ENCODE measurements around the gene HNF1B. TPM values are rescaled to one million over a fixed set of nuclear protein-coding genes. Genes with fewer than 3 reads are reported as not detected.

Gene HNF1B
- total RNA-seq, 3 donors from 2014 or later (not counting 1 experiment from before 2014, with no cell fraction given): not detected

GRCh38 chr17:37779554-37779953 is 34.7 kb upstream of the HNF1B start:
- H3K4me1 ChIP-seq (ENCODE audit: control insufficient read depth, insufficient read depth, low read length): peaks cover 9% of the 10 kb centered on the region
- Mint-ChIP-seq H3K9me3 (no peaks in the 10 kb centered on the region), H3K4me1 (peaks cover 3% of the 10 kb centered on the region in 2 donors), H3K27ac (no peak overlapping the region), H3K4me3 (no peak overlapping the region), H3K27me3 (ENCODE audit: low read depth in 2 of 2) (peaks cover 14 to 25% of the 10 kb centered on the region in 2 donors), H3K36me3 (no peaks in the 10 kb centered on the region)
- no peak overlapping the region for H3K4me3 ChIP-seq (ENCODE audit: low read length)
- ATAC-seq (no peak), DNase-seq (no peak)
- intact Hi-C loops (cut with micrococcal nuclease): no loop called here
- no peak overlapping the region for H3K27ac ChIP-seq (ENCODE audit: low read length)
- no peaks in the 10 kb centered on the region for H3K36me3 ChIP-seq (ENCODE audit: control insufficient read depth, insufficient read depth, low read length)
- TF ChIP-seq CTCF (IDR thresholded peaks at IDR 0.05): no peak
- 88% methylated on average over 1 of the region's 4 CpGs for WGBS (ENCODE audit: insufficient coverage)
- H3K9me3 ChIP-seq (ENCODE audit: control insufficient read depth, insufficient read depth, low read length): no peaks in the 10 kb centered on the region
- no peaks in the 10 kb centered on the region for H3K27me3 ChIP-seq (ENCODE audit: control insufficient read depth, insufficient read depth, low read length)

- Mint-ChIP-seq H3K27me3 (ENCODE audit: low read depth in 2 of 2) (peaks cover 6 to 10% of the 10 kb centered on the region in 2 donors), H3K27ac (no peak overlapping the region), H3K9me3 (no peaks in the 10 kb centered on the region), H3K36me3 (no peaks in the 10 kb centered on the region), H3K4me3 (no peak overlapping the region), H3K4me1 (peaks cover 6 to 15% of the 10 kb centered on the region in 2 donors)
- no peaks in the 10 kb centered on the region for H3K27me3 ChIP-seq (ENCODE audit: control insufficient read depth, insufficient read depth, low read length)
- TF ChIP-seq CTCF (IDR thresholded peaks at IDR 0.05): no peak
- no peaks in the 10 kb centered on the region for H3K9me3 ChIP-seq (ENCODE audit: control insufficient read depth, insufficient read depth, low read length)
- DNase-seq (peak in 1 of 2 donors; percentile 31), ATAC-seq (peak; percentile 50 to 59 (median 51))
- no peaks in the 10 kb centered on the region for H3K36me3 ChIP-seq (ENCODE audit: control insufficient read depth, insufficient read depth, low read length)
- intact Hi-C loops (cut with micrococcal nuclease): no loop called here
- 29% methylated on average over 4 of the region's 5 CpGs for WGBS (ENCODE audit: insufficient coverage)
- no peak overlapping the region for H3K27ac ChIP-seq (ENCODE audit: low read length)
- H3K4me3 ChIP-seq (ENCODE audit: low read length): no peak overlapping the region
- peaks cover 14% of the 10 kb centered on the region for H3K4me1 ChIP-seq (ENCODE audit: control insufficient read depth, insufficient read depth, low read length)
Measured at GRCh38 chr17:37774504-37774903, 29.6 kb upstream of the HNF1B start.

- peaks cover 14% of the 10 kb centered on the region for H3K4me1 ChIP-seq (ENCODE audit: control insufficient read depth, insufficient read depth, low read length)
- peaks cover under 1 to 10% of the 10 kb centered on the region in 2 donors for H3K27me3 Mint-ChIP-seq (ENCODE audit: low read depth in 2 of 2)
- no peaks in the 10 kb centered on the region for H3K9me3 Mint-ChIP-seq
- H3K27ac Mint-ChIP-seq: no peak overlapping the region
- H3K4me1 Mint-ChIP-seq: peaks cover 6 to 15% of the 10 kb centered on the region in 2 donors
- H3K4me3 ChIP-seq (ENCODE audit: low read length): no peak overlapping the region
- no peaks in the 10 kb centered on the region for H3K36me3 Mint-ChIP-seq
- H3K36me3 ChIP-seq (ENCODE audit: control insufficient read depth, insufficient read depth, low read length): no peaks in the 10 kb centered on the region
- H3K27me3 ChIP-seq (ENCODE audit: control insufficient read depth, insufficient read depth, low read length): no peaks in the 10 kb centered on the region
- no peak for TF ChIP-seq CTCF (IDR thresholded peaks at IDR 0.05)
- intact Hi-C loops (cut with micrococcal nuclease): no loop called here
- no peak overlapping the region for H3K27ac ChIP-seq (ENCODE audit: low read length)
- DNase-seq: no peak
- 98% methylated on average over 2 of the region's 2 CpGs for WGBS (ENCODE audit: insufficient coverage)
- no peak overlapping the region for H3K4me3 Mint-ChIP-seq
- H3K9me3 ChIP-seq (ENCODE audit: control insufficient read depth, insufficient read depth, low read length): no peaks in the 10 kb centered on the region
- no peak for ATAC-seq
Measured at GRCh38 chr17:37772982-37773381, 28.1 kb upstream of the HNF1B start.

All from natural killer cell (primary cell).